K562 (cell line): ENCODE measurements around the gene PMPCA. TPM values are rescaled to one million over a fixed set of nuclear protein-coding genes. Genes with fewer than 3 reads are reported as not detected.

ENCODE experiments used
- ATF1 ChIP-seq, 2 experiments: fragments of 450-650 bp in 1 of 2; IDR thresholded peaks; 2 replicates each; pipeline ENCODE4 v1.6.1; 2016; ENCODE audit warnings: missing compliant biosample characterization in 1 of 2, missing genetic modification characterization in 1 of 2
- BRD9 ChIP-seq: fragments of 450-650 bp; IDR thresholded peaks from 2 replicates; pipeline ENCODE4 v1.6.1; 2018; ENCODE audit warnings: low read depth; ENCODE audit not compliant: partially characterized antibody
- CREBBP ChIP-seq: IDR thresholded peaks from one replicate; pipeline ENCODE4 v1.6.1; 2012; ENCODE audit warnings: low read depth, mild to moderate bottlenecking, control low read depth, inconsistent platforms, low read length
- HDAC2 ChIP-seq: fragments of 450-650 bp; IDR thresholded peaks from 2 replicates; pipeline ENCODE4 v1.6.1; 2016; ENCODE audit warnings: mild to moderate bottlenecking
- HDAC8 ChIP-seq: fragments of 450-650 bp; IDR thresholded peaks from 2 replicates; pipeline ENCODE4 v1.6.1; 2016; ENCODE audit warnings: mild to moderate bottlenecking, missing genetic modification characterization, moderate library complexity, missing compliant biosample characterization
- HNRNPLL ChIP-seq: fragments of 200-400 bp; formaldehyde crosslinking; IDR thresholded peaks from 2 replicates; pipeline ENCODE4 v1.6.1; 2017; ENCODE audit warnings: low read length, low read depth, mild to moderate bottlenecking; ENCODE audit not compliant: poor library complexity, severe bottlenecking
- MAZ ChIP-seq, 2 experiments: fragments of 450-650 bp in 1 of 2; sonication (generic) in 1 of 2; formaldehyde crosslinking; IDR thresholded peaks in 1 of 2; conservative IDR thresholded peaks in 1 of 2; 2 replicates each; pipeline versions ENCODE4 v1.4.0 to v1.5.0; 2020; ENCODE audit warnings: mild to moderate bottlenecking in 1 of 2, missing genetic modification reagents in 1 of 2
- MYC ChIP-seq, 2 experiments: fragments of 250-450 bp in 1 of 2; sonication (Bioruptor Pico) in 1 of 2; IDR thresholded peaks; 2 replicates each; pipeline versions ENCODE4 v1.5.1 to v1.6.1; 2012 to 2021; ENCODE audit warnings: low read depth in 2 of 2, borderline replicate concordance in 1 of 2, improper control_type of control experiment in 1 of 2, low read length in 1 of 2, mild to moderate bottlenecking in 1 of 2, moderate library complexity in 1 of 2
- NONO ChIP-seq, 2 experiments: fragments of 200-400 bp in 1 of 2; fragments of 450-650 bp in 1 of 2; formaldehyde crosslinking in 1 of 2; IDR thresholded peaks; 2 replicates each; pipeline ENCODE4 v1.6.1; 2017; ENCODE audit warnings: low read depth in 2 of 2, mild to moderate bottlenecking in 2 of 2, moderate library complexity in 2 of 2, low read length in 1 of 2
- PHF20 ChIP-seq: fragments of 450-650 bp; IDR thresholded peaks from 2 replicates; pipeline ENCODE4 v1.6.1; 2018; ENCODE audit not compliant: partially characterized antibody
- RUNX1 ChIP-seq: sonication (generic); IDR thresholded peaks from 2 replicates; pipeline ENCODE4 v1.6.1; 2016; ENCODE audit warnings: antibody characterized with exemption, low read depth
- SMAD3 ChIP-seq: fragments of 450-650 bp; formaldehyde crosslinking; conservative IDR thresholded peaks from 2 replicates; pipeline ENCODE4 v1.4.0; 2020; ENCODE audit warnings: mild to moderate bottlenecking
- SOX6 ChIP-seq: fragments of 450-650 bp; IDR thresholded peaks from 2 replicates; pipeline ENCODE4 v1.6.1; 2014; ENCODE audit warnings: mild to moderate bottlenecking
- TEAD1 ChIP-seq, 2 experiments: fragments of 450-650 bp in 1 of 2; sonication (generic) in 1 of 2; formaldehyde crosslinking; IDR thresholded peaks; 2 replicates each; pipeline versions ENCODE4 v1.4.0 to v1.8.0; 2020 to 2022; ENCODE audit warnings: mild to moderate bottlenecking in 2 of 2, missing genetic modification reagents in 1 of 2
- TSC22D4 ChIP-seq: fragments of 450-650 bp; IDR thresholded peaks from 2 replicates; pipeline ENCODE4 v1.6.1; 2016; ENCODE audit warnings: missing genetic modification characterization, missing biosample characterization, control low read depth
- ZBTB17 ChIP-seq: fragments of 450-650 bp; formaldehyde crosslinking; IDR thresholded peaks from 2 replicates; pipeline ENCODE4 v1.4.0; 2020; ENCODE audit warnings: mild to moderate bottlenecking
- ZNF140 ChIP-seq: fragments of 250-450 bp; sonication (Bioruptor Pico); IDR thresholded peaks from 2 replicates; pipeline ENCODE4 v1.8.0; 2021; ENCODE audit warnings: moderate library complexity, mild to moderate bottlenecking, inconsistent platforms
- ZNF212 ChIP-seq: fragments of 450-650 bp; formaldehyde crosslinking; IDR thresholded peaks from 2 replicates; pipeline ENCODE4 v1.4.0; 2020; ENCODE audit warnings: mild to moderate bottlenecking
- ZNF766 ChIP-seq: fragments of 200-800 bp; sonication (Bioruptor generic); conservative IDR thresholded peaks from 2 replicates; pipeline ENCODE4 v1.6.1; 2016; ENCODE audit warnings: missing genetic modification characterization, missing compliant biosample characterization
- polyA plus RNA-seq, 8 experiments: library from polyadenylated mRNA; depleted of rRNA in 4 of 8; stranded (reverse) in 5 of 8; unstranded in 3 of 8; fragments of >200 nt; fragmentation: Nextera tagmentation in 2 of 8; fragmentation: Illumina TruSeq in 1 of 8; extraction: Ambion mirVana in 2 of 8; extraction: Trizol in 1 of 8; gene quantifications; 2 replicates each; pipeline versions ENCODE4 v1.2.1 to v1.2.3, GENCODE V29; 2011 to 2014; ENCODE audit warnings: inconsistent platforms in 1 of 8, missing spikeins in 1 of 8
- total RNA-seq, 7 experiments: library from RNA; depleted of rRNA in 6 of 7; stranded (reverse); fragments of >200 nt in 6 of 7; fragmentation: Illumina TruSeq in 2 of 7; extraction: Trizol in 2 of 7; gene quantifications; 2 replicates each; pipeline versions ENCODE4 v1.2.1 to v1.2.3, GENCODE V29; 2011 to 2021; ENCODE audit warnings: low replicate concordance in 1 of 7
- TF ChIP-seq, protein P1 (sequence below): sonication (generic); formaldehyde crosslinking; IDR thresholded peaks from 2 replicates; pipeline ENCODE4 v1.8.0; 2022; ENCODE audit warnings: mild to moderate bottlenecking, missing genetic modification reagents
- TF ChIP-seq, protein P2 (sequence below): fragments of 250-450 bp; sonication (Bioruptor Pico); IDR thresholded peaks from 2 replicates; pipeline ENCODE4 v1.5.0; 2021; ENCODE audit warnings: mild to moderate bottlenecking, moderate library complexity
- TF ChIP-seq, protein P3 (sequence below): sonication (generic); formaldehyde crosslinking; IDR thresholded peaks from 2 replicates; pipeline ENCODE4 v1.8.1; 2023; ENCODE audit warnings: mild to moderate bottlenecking, missing genetic modification reagents

PMPCA gene
- total and polyA plus RNA-seq, 9 of the 15 experiments (the other 6 are each of a cell fraction or from before 2014, with no cell fraction given) = 23.9 to 143 (median 86.6) TPM

GRCh38 chr9:136363106-136363948, 47.1 kb upstream of the PMPCA start, which contains the start of gene DNLZ (continued):
- TF ChIP-seq SMAD3 (CRISPR knock-in tag) (0 out of 2 replicates have a peak, but pooled peaks have one; percentile 70), MYC (IDR thresholded peaks at IDR 0.05; ENCODE audit: low read depth, low read length) (peak; percentile 97), MYC (CRISPR knock-in tag; IDR thresholded peaks at IDR 0.05; ENCODE audit: borderline replicate concordance, low read depth) (no peak), HDAC8 (tag) (peak; percentile 73; the same call in 1 of the 2 replicates), ZBTB17 (CRISPR knock-in tag) (no peak; the same call in none of the 2 replicates), RUNX1 (0 out of 2 replicates have a peak, but pooled peaks have one; percentile 20), SOX6 (0 out of 2 replicates have a peak, but pooled peaks have one; percentile 35), NONO (IDR thresholded peaks at IDR 0.05; ENCODE audit: low read depth in 2 of 2, low read length in 1 of 2) (peak; percentile 73 to 90), ZNF212 (CRISPR knock-in tag) (0 out of 2 replicates have a peak, but pooled peaks have one; percentile 22), TSC22D4 (tag) (no peak), MAZ (CRISPR knock-in tag; conservative IDR thresholded peaks at IDR 0.05 in 1 of 2, IDR thresholded peaks at IDR 0.05 in 1 of 2) (peak; percentile 93 to 94), BRD9 (no peak), HNRNPLL (no peak), TEAD1 (CRISPR knock-in tag; IDR thresholded peaks at IDR 0.05) (peak; percentile 74 to 90; a peak in 3 of 4 replicates), CREBBP (no peak), HDAC2 (no peak), ZNF140 (CRISPR knock-in tag) (no peak), ATF1 (CRISPR knock-in tag; IDR thresholded peaks at IDR 0.05) (no peak), ATF1 (tag; IDR thresholded peaks at IDR 0.05) (peak; percentile 69), PHF20 (peak; percentile 59), ZNF766 (CRISPR knock-in tag) (peak; percentile 75; the same call in 1 of the 2 replicates)
- TF ChIP-seq, protein P1, sequence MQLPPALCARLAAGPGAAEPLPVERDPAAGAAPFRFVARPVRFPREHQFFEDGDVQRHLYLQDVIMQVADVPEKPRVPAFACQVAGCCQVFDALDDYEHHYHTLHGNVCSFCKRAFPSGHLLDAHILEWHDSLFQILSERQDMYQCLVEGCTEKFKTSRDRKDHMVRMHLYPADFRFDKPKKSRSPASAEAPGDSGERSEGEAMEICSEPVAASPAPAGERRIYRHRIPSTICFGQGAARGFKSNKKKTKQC (CRISPR knock-in tag) = peak; percentile 96
- TF ChIP-seq, protein P2, sequence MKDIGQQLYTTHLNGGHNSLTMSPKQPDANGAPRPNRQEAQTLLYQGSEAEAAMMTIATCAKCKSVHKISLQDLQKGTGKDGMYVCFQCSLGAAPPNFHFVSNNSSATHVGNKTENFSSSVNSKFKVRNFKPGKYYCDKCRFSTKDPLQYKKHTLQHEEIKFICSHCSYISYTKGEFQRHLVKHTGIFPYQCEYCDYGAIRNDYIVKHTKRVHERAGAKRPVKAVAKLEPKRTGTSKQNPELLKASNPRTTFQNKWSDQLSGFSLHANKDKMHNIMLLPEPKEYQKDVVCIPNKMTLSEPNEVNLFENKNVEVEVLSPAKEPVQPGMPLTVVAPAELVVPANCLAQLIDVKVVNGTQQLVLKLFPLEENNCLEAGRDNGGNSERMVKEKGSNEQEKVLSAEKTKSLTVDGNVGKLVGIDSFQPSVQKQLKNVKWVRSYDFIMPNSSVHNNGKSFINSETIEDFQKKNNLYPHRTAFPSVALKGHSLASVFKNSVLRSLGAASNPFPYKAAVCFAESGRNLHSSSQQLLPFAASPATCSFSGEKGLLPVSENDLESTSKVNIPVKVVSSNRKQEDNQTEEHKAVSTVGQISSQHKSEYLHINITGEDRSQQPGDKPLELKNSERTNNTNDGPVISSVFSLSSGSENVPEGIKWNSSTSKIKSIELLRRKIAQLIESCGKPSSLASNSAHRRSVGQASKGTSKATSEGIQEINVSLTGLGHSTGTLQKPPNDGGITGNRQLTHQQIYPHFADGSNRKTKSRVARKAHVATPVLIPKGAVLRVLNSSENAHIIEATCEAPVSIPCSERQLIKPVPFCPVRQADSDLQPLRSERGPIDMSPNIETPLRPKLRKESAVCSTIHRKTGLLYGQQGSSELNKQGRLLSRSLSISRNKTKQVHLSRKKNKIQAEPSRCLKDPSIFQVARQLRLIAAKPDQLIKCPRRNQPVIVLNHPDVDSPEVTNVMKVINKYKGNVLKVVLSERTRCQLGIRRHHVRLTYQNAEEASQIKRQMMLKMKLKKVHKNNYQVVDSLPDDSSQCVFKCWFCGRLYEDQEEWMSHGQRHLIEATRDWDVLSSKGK (CRISPR knock-in tag) = no peak
- TF ChIP-seq, protein P3, sequence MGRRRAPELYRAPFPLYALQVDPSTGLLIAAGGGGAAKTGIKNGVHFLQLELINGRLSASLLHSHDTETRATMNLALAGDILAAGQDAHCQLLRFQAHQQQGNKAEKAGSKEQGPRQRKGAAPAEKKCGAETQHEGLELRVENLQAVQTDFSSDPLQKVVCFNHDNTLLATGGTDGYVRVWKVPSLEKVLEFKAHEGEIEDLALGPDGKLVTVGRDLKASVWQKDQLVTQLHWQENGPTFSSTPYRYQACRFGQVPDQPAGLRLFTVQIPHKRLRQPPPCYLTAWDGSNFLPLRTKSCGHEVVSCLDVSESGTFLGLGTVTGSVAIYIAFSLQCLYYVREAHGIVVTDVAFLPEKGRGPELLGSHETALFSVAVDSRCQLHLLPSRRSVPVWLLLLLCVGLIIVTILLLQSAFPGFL = peak; percentile 88; the same call in 1 of the 2 replicates
